H1 (cell line): ENCODE results near the gene CYSRT1. TPM values are rescaled to one million over a fixed set of nuclear protein-coding genes. Genes with fewer than 3 reads are reported as not detected.

Source experiments
- CTCF ChIA-PET: fragments of 300-600 bp; sonication (Branson Sonifier 250); formaldehyde crosslinking; loops from one replicate; lab custom pipeline; 2021; ENCODE audit not compliant: partially characterized antibody; lab: Charles Lee
- POLR2A ChIA-PET: fragments of 300-600 bp; sonication (Branson Sonifier 250); formaldehyde crosslinking; loops from one replicate; lab custom pipeline; 2021; ENCODE audit warnings: inconsistent platforms; ENCODE audit not compliant: partially characterized antibody; lab: Charles Lee
- DNase-seq, 2 experiments: peaks; one replicate each; pipeline versions ENCODE4 v3.0.0 to v3.0.0-alpha.2; 2010 to 2022; ENCODE audit warnings: low spot score in 2 of 2, low read depth in 1 of 2, mixed read lengths in 1 of 2
- FAIRE-seq: peaks from 2 replicates; lab custom pipeline; 2011; peaks lifted over from hg19 to GRCh38; lab: Jason Lieb, UNC
- H2AFZ ChIP-seq: 2 replicates; pipeline ENCODE4 v1.8.1; 2012; ENCODE audit warnings: low read length, inconsistent platforms
- H2AK5ac ChIP-seq: 2 replicates; pipeline ENCODE4 v1.6.1; 2013; ENCODE audit warnings: low read depth, low read length
- H2BK120ac ChIP-seq: replicated peaks from 2 replicates; pipeline ENCODE3; 2013; ENCODE audit warnings: low read depth, low read length, inconsistent platforms
- H2BK12ac ChIP-seq: 2 replicates; pipeline ENCODE4 v1.6.1; 2013; ENCODE audit warnings: low read depth, low read length
- H2BK15ac ChIP-seq: 2 replicates; pipeline ENCODE4 v1.6.1; 2013; ENCODE audit warnings: low read length
- H2BK20ac ChIP-seq: 2 replicates; pipeline ENCODE4 v1.6.1; 2013; ENCODE audit warnings: low read length
- H2BK5ac ChIP-seq: 2 replicates; pipeline ENCODE4 v1.6.1; 2013; ENCODE audit warnings: low read depth, low read length
- H3K14ac ChIP-seq: 2 replicates; pipeline ENCODE4 v1.6.1; 2013; ENCODE audit warnings: inconsistent platforms; ENCODE audit not compliant: insufficient read length
- H3K18ac ChIP-seq: 2 replicates; pipeline ENCODE4 v1.6.1; 2013; ENCODE audit warnings: low read length; ENCODE audit errors: extremely low read depth
- H3K23ac ChIP-seq: 2 replicates; pipeline ENCODE4 v1.6.1; 2013; ENCODE audit warnings: inconsistent platforms; ENCODE audit not compliant: insufficient read length
- H3K23me2 ChIP-seq: 2 replicates; pipeline ENCODE4 v1.6.1; 2013; ENCODE audit warnings: low read depth, low read length
- H3K27ac ChIP-seq: 2 replicates; pipeline ENCODE4 v1.6.1; 2011; ENCODE audit warnings: low read depth, low read length, inconsistent platforms
- H3K27me3 ChIP-seq, 4 experiments: replicated peaks in 1 of 4; 1 replicate in 1 of 4; 2 replicates in 3 of 4; pipeline versions ENCODE4 v1.6.1 to v1.8.1; 2011 to 2013; ENCODE audit warnings: low read length in 3 of 4, mild to moderate bottlenecking in 3 of 4, inconsistent platforms in 2 of 4, mixed read lengths in 2 of 4, moderate library complexity in 1 of 4; ENCODE audit not compliant: control insufficient read depth in 3 of 4, insufficient read depth in 3 of 4; ENCODE audit errors: extremely low read depth in 1 of 4
- H3K36me3 ChIP-seq, 4 experiments: 2 replicates each; pipeline versions ENCODE4 v1.6.1 to v1.8.1; 2011 to 2013; ENCODE audit warnings: mild to moderate bottlenecking in 4 of 4, low read length in 3 of 4, moderate library complexity in 2 of 4, control low read depth in 1 of 4, inconsistent platforms in 1 of 4; ENCODE audit not compliant: insufficient read depth in 4 of 4, control insufficient read depth in 2 of 4
- H3K4ac ChIP-seq: replicated peaks from 2 replicates; pipeline ENCODE3; 2013; ENCODE audit warnings: low read length, low read depth, mixed read lengths, inconsistent platforms; ENCODE audit not compliant: insufficient read length
- H3K4me1 ChIP-seq, 4 experiments: replicated peaks in 1 of 4; 1 replicate in 1 of 4; 2 replicates in 3 of 4; pipeline versions ENCODE4 v1.6.1 to v1.8.1; 2011 to 2013; ENCODE audit warnings: low read length in 3 of 4, inconsistent platforms in 2 of 4, mixed read lengths in 1 of 4; ENCODE audit not compliant: insufficient read depth in 4 of 4, control insufficient read depth in 3 of 4
- H3K4me2 ChIP-seq, 2 experiments: 2 replicates each; pipeline versions ENCODE4 v1.6.1 to v1.8.1; 2011 to 2013; ENCODE audit warnings: low read depth in 2 of 2, low read length in 2 of 2, control low read depth in 1 of 2, inconsistent platforms in 1 of 2, mild to moderate bottlenecking in 1 of 2; ENCODE audit not compliant: insufficient read depth in 1 of 2
- H3K4me3 ChIP-seq, 4 experiments: fragments of 200-600, 300-600 bp in 1 of 4; sonication (generic), shearing (Covaris generic), sonication (Bioruptor Twin) in 1 of 4; 2 replicates each; pipeline versions ENCODE4 v1.5.1 to v1.8.1; 2011 to 2016; ENCODE audit warnings: low read length in 4 of 4, low read depth in 3 of 4, control low read depth in 2 of 4, inconsistent platforms in 2 of 4, mild to moderate bottlenecking in 2 of 4, mixed read lengths in 1 of 4, moderate library complexity in 1 of 4; ENCODE audit not compliant: insufficient read depth in 2 of 4; ENCODE audit errors: extremely low read depth in 1 of 4
- H3K56ac ChIP-seq: replicated peaks from 2 replicates; pipeline ENCODE3; 2013; ENCODE audit warnings: low read depth, mild to moderate bottlenecking, mixed read lengths, low read length, inconsistent platforms; ENCODE audit not compliant: insufficient read length
- H3K79me1 ChIP-seq: 2 replicates; pipeline ENCODE4 v1.6.1; 2013; ENCODE audit warnings: low read depth, low read length, control low read depth
- H3K79me2 ChIP-seq, 2 experiments: 2 replicates each; pipeline versions ENCODE4 v1.6.1 to v1.8.1; 2012 to 2013; ENCODE audit warnings: low read length in 2 of 2, mild to moderate bottlenecking in 2 of 2, inconsistent platforms in 1 of 2; ENCODE audit not compliant: insufficient read depth in 2 of 2, control insufficient read depth in 1 of 2
- H3K9ac ChIP-seq, 4 experiments: replicated peaks in 1 of 4; 1 replicate in 1 of 4; 2 replicates in 3 of 4; pipeline versions ENCODE4 v1.6.1 to v1.8.1; 2011 to 2013; ENCODE audit warnings: low read depth in 3 of 4, low read length in 3 of 4, control low read depth in 2 of 4, mild to moderate bottlenecking in 2 of 4, moderate library complexity in 2 of 4, inconsistent platforms in 1 of 4; ENCODE audit errors: extremely low read depth in 1 of 4
- H3K9me3 ChIP-seq, 2 experiments: 2 replicates each; pipeline versions ENCODE4 v1.6.1 to v1.8.1; 2012 to 2013; ENCODE audit warnings: mild to moderate bottlenecking in 2 of 2, moderate library complexity in 2 of 2, control low read depth in 1 of 2, inconsistent platforms in 1 of 2, low read depth in 1 of 2, low read length in 1 of 2, mixed read lengths in 1 of 2; ENCODE audit not compliant: insufficient read depth in 2 of 2
- H4K20me1 ChIP-seq, 2 experiments: replicated peaks in 1 of 2; 2 replicates each; pipeline versions ENCODE3 to v1.8.1; 2011 to 2013; ENCODE audit warnings: inconsistent platforms in 2 of 2, low read length in 2 of 2, mild to moderate bottlenecking in 1 of 2; ENCODE audit not compliant: insufficient read depth in 2 of 2, control insufficient read depth in 1 of 2
- H4K5ac ChIP-seq: 2 replicates; pipeline ENCODE4 v1.6.1; 2013; ENCODE audit warnings: low read length, low read depth, mixed read lengths, inconsistent platforms; ENCODE audit not compliant: insufficient read length
- H4K8ac ChIP-seq: 2 replicates; pipeline ENCODE4 v1.8.0; 2013; ENCODE audit warnings: mild to moderate bottlenecking, moderate library complexity, low read length, inconsistent platforms; ENCODE audit not compliant: insufficient read depth; ENCODE audit errors: extremely low read depth
- H4K91ac ChIP-seq: replicated peaks from 2 replicates; pipeline ENCODE3; 2013; ENCODE audit warnings: low read length, mixed read lengths, inconsistent platforms; ENCODE audit not compliant: insufficient read length
- HDAC6 ChIP-seq: IDR thresholded peaks from one replicate; pipeline ENCODE4 v1.7.1; 2012; ENCODE audit warnings: low read depth, mild to moderate bottlenecking, inconsistent platforms, low read length, moderate library complexity
- MAX ChIP-seq: IDR thresholded peaks from 2 replicates; pipeline ENCODE4 v1.6.1; 2012; ENCODE audit warnings: inconsistent platforms
- POLR2AphosphoS5 ChIP-seq: IDR thresholded peaks from 2 replicates; pipeline ENCODE4 v1.6.1; 2011; ENCODE audit warnings: low read depth, low read length
- RBBP5 ChIP-seq: IDR thresholded peaks from 2 replicates; pipeline ENCODE4 v1.7.1; 2012; ENCODE audit warnings: low read depth, mild to moderate bottlenecking, inconsistent platforms, low read length, moderate library complexity, borderline replicate concordance
- RXRA ChIP-seq: IDR thresholded peaks from 2 replicates; pipeline ENCODE4 v1.6.1; 2011; ENCODE audit warnings: low read depth, mild to moderate bottlenecking, low read length, moderate library complexity; ENCODE audit not compliant: insufficient read depth
- WGBS, 2 experiments: shearing (Covaris generic) in 1 of 2; methylation state at CpG; one replicate each; pipeline versions ENCODE4 v1.1.6 to v1.1.7; 2013 to 2015; ENCODE audit warnings: low lambda C conversion rate in 2 of 2, mixed read lengths in 2 of 2, inconsistent platforms in 1 of 2, low coverage in 1 of 2, missing lambda C conversion rate in 1 of 2; ENCODE audit not compliant: insufficient replicate concordance in 2 of 2, insufficient coverage in 1 of 2, insufficient read length in 1 of 2; ENCODE audit errors: extremely low coverage in 1 of 2, missing lambda C conversion rate in 1 of 2; 5-methylcytosine and 5-hydroxymethylcytosine counted together
- polyA plus RNA-seq, 7 experiments: library from polyadenylated mRNA; depleted of rRNA in 3 of 7; stranded (reverse) in 5 of 7; unstranded in 2 of 7; fragments of >200 nt in 5 of 7; fragments of 200-250 nt in 2 of 7; gene quantifications; 1 replicate in 5 of 7; 2 replicates in 1 of 7; 4 replicates in 1 of 7; pipeline versions ENCODE4 v1.2.1 to v1.2.3, GENCODE V29; 2011 to 2013; ENCODE audit warnings: missing spikeins in 2 of 7, mixed read lengths in 2 of 7
- total RNA-seq: library from RNA; stranded (reverse); fragmentation: NEBNext Ultra II Directional; extraction: Animal tissue kit (Norgen Biotek cat#: 25700); gene quantifications from 2 replicates; pipeline ENCODE4 v1.2.1, GENCODE V29; 2021

CYSRT1 gene
- total and polyA plus RNA-seq, 2 of the 8 experiments (the other 6 are each of a cell fraction or from before 2014, with no cell fraction given) = 1.0 to 6.5 TPM

DNA sequence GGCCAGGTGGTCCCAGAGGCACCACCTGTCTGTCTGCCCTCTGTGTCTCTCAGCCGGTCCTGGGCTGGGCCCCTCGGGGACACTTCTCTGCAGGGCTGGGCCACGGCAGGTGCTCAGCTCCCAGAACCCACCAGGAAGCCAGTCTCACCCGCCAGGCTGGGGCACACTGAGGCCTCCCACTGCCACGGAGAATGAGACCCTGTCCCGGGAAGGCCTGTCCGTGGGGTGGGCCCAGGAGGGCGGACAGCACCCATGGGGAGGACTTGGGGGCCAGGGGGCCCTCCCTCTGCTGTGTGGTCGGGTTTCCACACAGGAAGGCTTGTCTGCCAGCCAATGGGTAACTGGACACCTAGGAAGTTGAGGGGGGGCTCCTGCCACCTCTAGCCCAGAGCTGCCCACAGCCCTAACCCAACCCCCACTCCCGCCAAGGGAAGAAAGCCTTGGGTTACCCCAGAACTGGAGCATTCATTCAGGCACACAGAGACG is 12.0 kb downstream of the CYSRT1 start:
- Histone ChIP-seq H4K5ac (peak overlapping the region; percentile 59), H4K8ac (peak overlapping the region; percentile 86), H3K23me2 (peaks cover 5% of the 10 kb centered on the region; the same call in 1 of the 2 replicates), H3K36me3 (peaks cover 0 to 3% (median 0%) of the 10 kb centered on the region in 4 experiments; a peak in 1 of 8 replicates), H3K4ac (no peak overlapping the region), H2AFZ (no peak overlapping the region), H4K20me1 (peaks cover 8% of the 10 kb centered on the region in 2 experiments), H3K27ac (no peak overlapping the region), H3K9me3 (no peaks in the 10 kb centered on the region), H3K4me2 (peak overlapping the region in 1 of 2 experiments; percentile 66; a peak in 2 of 4 replicates), H2BK15ac (no peak overlapping the region), H3K27me3 (no peaks in the 10 kb centered on the region), H3K56ac (no peak overlapping the region), H3K79me2 (peaks cover 0 to 12% of the 10 kb centered on the region in 2 experiments; a peak in 2 of 4 replicates), H3K9ac (no peak overlapping the region), H3K4me1 (peaks cover 0 to 12% (median 10%) of the 10 kb centered on the region in 4 experiments; a peak in 6 of 7 replicates), H2BK120ac (no peak overlapping the region), H3K14ac (no peak overlapping the region), H3K4me3 (0 out of 8 replicates have a peak overlapping the region, but pooled peaks of 1 of the 4 experiments have one; percentile 25), H2BK5ac (peak overlapping the region; percentile 30; the same call in 1 of the 2 replicates), H3K79me1 (peaks cover 2% of the 10 kb centered on the region; the same call in 1 of the 2 replicates), H3K18ac (no peak overlapping the region), H3K23ac (no peak overlapping the region), H2BK12ac (no peak overlapping the region), H2BK20ac (no peak overlapping the region), H4K91ac (no peak overlapping the region), H2AK5ac (no peak overlapping the region)
- no peak for FAIRE-seq
- TF ChIP-seq POLR2AphosphoS5 (no peak), HDAC6 (no peak), RXRA (no peak), MAX (no peak), RBBP5 (0 out of 2 replicates have a peak, but pooled peaks have one; percentile 36)
- 62% methylated on average over 11 of the region's 11 CpGs; no CpG with 5 or more reads in 1 of the 2 experiments for WGBS, 2 experiments
- no peak for DNase-seq
- CTCF ChIA-PET = interaction anchor here (0.6 to 20.2 kb wide), 45 partner anchors 9 to 339 kb away, joined by 3 to 204 read pairs (median 5); partner anchors contain the start of genes ANAPC2, CYSRT1, LRRC26 and NELFB
- POLR2A ChIA-PET = interaction anchor here (1.0 to 69.9 kb wide), 5 partner anchors 2 to 181 kb away, joined by 3 to 1462 read pairs (median 4); partner anchors contain the start of genes CYSRT1, NDOR1, NELFB and RNF208
